GM21825 (cell line): ENCODE data around the gene SPATC1L.
"Not testable (repeated sequence)": the region's sequence is repeated elsewhere in the genome, so short reads cannot be mapped to it uniquely, and the experiment has no call there.

Source experiments
- ATAC-seq: cut with Tn5 transposase; IDR thresholded peaks from one replicate; pipeline ENCODE4 v1.9.1; 2021; ENCODE audit warnings: mild to moderate bottlenecking, moderate library complexity; ENCODE audit not compliant: unreplicated experiment

Gene SPATC1L

GRCh38 chr21:46151989-46152926, 32.0 kb downstream of the SPATC1L start:
- ATAC-seq, result no peak

- ATAC-seq, result no peak
These were observed 32.8 kb downstream of the SPATC1L start for GRCh38 chr21:46151261-46151988.

GRCh38 chr21:46150491-46151121, 33.7 kb downstream of the SPATC1L start:
- no peak for ATAC-seq

GRCh38 chr21:46150073-46150472, 34.2 kb downstream of the SPATC1L start:
- ATAC-seq, result no peak

GRCh38 chr21:46149205-46149901, 34.9 kb downstream of the SPATC1L start:
- no peak for ATAC-seq

GRCh38 chr21:46148106-46148505, 36.2 kb downstream of the SPATC1L start:
- ATAC-seq, result no peak

- not testable (repeated sequence) for ATAC-seq
These were observed 36.8 kb downstream of the SPATC1L start for GRCh38 chr21:46147429-46147828.

- no peak for ATAC-seq
These were observed 37.4 kb downstream of the SPATC1L start for GRCh38 chr21:46146856-46147255.

- ATAC-seq, result no peak
These were observed 38.2 kb downstream of the SPATC1L start for GRCh38 chr21:46145840-46146691.

- no peak for ATAC-seq
These were observed 39.0 kb downstream of the SPATC1L start for GRCh38 chr21:46145159-46145839.

GRCh38 chr21:46144464-46145070, 39.7 kb downstream of the SPATC1L start:
- no peak for ATAC-seq

- no peak for ATAC-seq
These were observed 41.4 kb downstream of the SPATC1L start for GRCh38 chr21:46142582-46143473.

- no peak for ATAC-seq
These were observed 42.3 kb downstream of the SPATC1L start for GRCh38 chr21:46141767-46142581.

GRCh38 chr21:46140352-46141003, 43.8 kb downstream of the SPATC1L start:
- ATAC-seq, result not testable (repeated sequence)

GRCh38 chr21:46139686-46140085, 44.6 kb downstream of the SPATC1L start:
- ATAC-seq, result no peak

- ATAC-seq, result no peak
These were observed 45.8 kb downstream of the SPATC1L start for GRCh38 chr21:46138383-46138970.
